IPS-15b (cell line): ENCODE results near the gene LDLRAD4.

Experiments used
- H3K27me3 ChIP-seq: one replicate; pipeline ENCODE4 v1.6.1; 2013; ENCODE audit warnings: low read length; ENCODE audit not compliant: control insufficient read depth, insufficient read depth
- H3K36me3 ChIP-seq: one replicate; pipeline ENCODE4 v1.6.1; 2013; ENCODE audit warnings: low read length; ENCODE audit not compliant: control insufficient read depth, insufficient read depth
- H3K4me1 ChIP-seq: one replicate; pipeline ENCODE4 v1.6.1; 2013; ENCODE audit warnings: mild to moderate bottlenecking, low read length; ENCODE audit not compliant: control insufficient read depth, insufficient read depth
- H3K4me3 ChIP-seq: one replicate; pipeline ENCODE4 v1.5.1; 2013; ENCODE audit warnings: low read depth, low read length
- H3K9ac ChIP-seq: one replicate; pipeline ENCODE4 v1.6.1; 2013; ENCODE audit warnings: low read depth, mild to moderate bottlenecking, low read length
- H3K9me3 ChIP-seq: one replicate; pipeline ENCODE4 v1.6.1; 2013; ENCODE audit warnings: mild to moderate bottlenecking, low read length; ENCODE audit not compliant: control insufficient read depth, insufficient read depth

Gene LDLRAD4

DNA sequence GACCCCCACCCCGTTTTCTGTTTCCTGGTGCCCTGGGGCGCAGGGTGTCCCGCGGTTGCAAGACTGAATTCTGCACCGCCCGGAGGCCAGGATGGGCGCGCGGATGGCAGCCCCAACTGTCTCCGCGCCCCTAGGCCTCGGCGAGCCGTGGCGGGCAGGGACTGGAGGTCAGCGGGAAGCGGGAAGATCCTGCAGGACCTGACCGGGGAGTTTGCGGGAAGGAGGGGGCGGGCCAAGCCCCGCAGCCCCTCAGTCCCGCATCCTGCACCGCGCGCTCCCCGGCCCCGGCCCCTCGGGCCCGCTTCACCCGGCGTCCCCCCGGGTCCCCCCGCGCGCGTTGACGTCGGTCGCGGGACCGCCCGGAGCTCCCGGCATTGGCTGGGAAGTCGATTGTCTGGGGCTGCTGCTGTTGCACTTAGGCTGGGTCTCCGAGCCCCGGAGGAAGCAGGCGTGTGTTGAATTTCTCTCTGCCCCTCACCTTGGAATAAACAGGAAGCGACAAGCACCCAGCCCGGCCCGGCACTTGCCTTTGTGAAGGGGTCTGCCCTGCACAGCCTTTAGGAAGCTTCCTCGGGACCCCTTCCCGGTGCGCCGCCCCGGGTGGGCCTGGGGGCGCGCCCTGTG is at the start of gene LDLRAD4:
Gene LDLRAD4, plus strand, starts transcription at position 393 of the 624 bp plus-strand sequence.
- H3K9ac ChIP-seq, result peak within 1 kb of the TSS; percentile 24
- no peaks in the 10 kb centered on the region for H3K36me3 ChIP-seq
- peaks cover 37% of the 10 kb centered on the region for H3K27me3 ChIP-seq
- H3K9me3 ChIP-seq, result no peaks in the 10 kb centered on the region
- peak within 1 kb of the TSS; percentile 59 for H3K4me3 ChIP-seq
- peaks cover 16% of the 10 kb centered on the region for H3K4me1 ChIP-seq

DNA sequence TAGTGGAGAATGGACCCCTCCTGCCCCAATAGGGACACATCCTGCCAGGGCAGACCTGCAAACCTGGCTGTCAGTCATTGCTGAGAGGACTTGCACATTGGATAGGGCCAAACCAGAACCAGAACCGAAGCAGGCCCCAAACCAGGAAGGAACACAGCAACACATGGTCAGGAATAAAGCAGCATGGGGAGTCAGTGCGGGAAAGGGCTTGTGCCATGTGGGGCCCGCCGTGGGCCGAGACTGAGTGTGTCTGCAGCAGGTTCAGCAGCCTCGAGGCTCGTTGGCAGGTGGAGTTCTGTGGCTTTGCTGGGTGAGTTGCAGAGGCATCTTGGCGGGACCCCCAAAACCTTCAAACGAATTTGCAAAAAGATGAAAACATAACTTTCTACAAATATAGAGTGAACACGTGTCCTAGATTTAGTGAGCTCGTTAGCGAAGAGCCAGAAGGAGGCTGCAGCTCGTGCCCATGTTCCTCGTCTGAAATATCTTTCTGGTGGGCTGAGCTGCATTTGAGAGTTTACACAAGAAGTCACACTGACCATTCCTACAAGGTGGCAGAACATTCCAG is 44.9 kb upstream of the LDLRAD4 start:
- no peaks in the 10 kb centered on the region for H3K4me1 ChIP-seq
- H3K27me3 ChIP-seq, result no peaks in the 10 kb centered on the region
- H3K9ac ChIP-seq, result no peak overlapping the region
- H3K9me3 ChIP-seq, result no peaks in the 10 kb centered on the region
- no peaks in the 10 kb centered on the region for H3K36me3 ChIP-seq
- H3K4me3 ChIP-seq, result no peak overlapping the region

GRCh38 chr18:13175266-13175665 is 43.3 kb upstream of the LDLRAD4 start:
- Histone ChIP-seq H3K9ac (no peak overlapping the region), H3K27me3 (no peaks in the 10 kb centered on the region), H3K36me3 (no peaks in the 10 kb centered on the region), H3K4me3 (no peak overlapping the region), H3K9me3 (no peaks in the 10 kb centered on the region), H3K4me1 (no peaks in the 10 kb centered on the region)

GRCh38 chr18:13175754-13176210 is 42.8 kb upstream of the LDLRAD4 start:
- H3K9me3 ChIP-seq, result no peaks in the 10 kb centered on the region
- no peaks in the 10 kb centered on the region for H3K36me3 ChIP-seq
- no peaks in the 10 kb centered on the region for H3K27me3 ChIP-seq
- H3K4me3 ChIP-seq, result no peak overlapping the region
- no peak overlapping the region for H3K9ac ChIP-seq
- no peaks in the 10 kb centered on the region for H3K4me1 ChIP-seq

- Histone ChIP-seq H3K9ac (no peak overlapping the region), H3K4me1 (no peaks in the 10 kb centered on the region), H3K9me3 (no peaks in the 10 kb centered on the region), H3K4me3 (no peak overlapping the region), H3K36me3 (no peaks in the 10 kb centered on the region), H3K27me3 (no peaks in the 10 kb centered on the region)
Measured at GRCh38 chr18:13176847-13177246, 41.7 kb upstream of the LDLRAD4 start.

- Histone ChIP-seq H3K4me1 (no peaks in the 10 kb centered on the region), H3K36me3 (no peaks in the 10 kb centered on the region), H3K4me3 (no peak overlapping the region), H3K27me3 (no peaks in the 10 kb centered on the region), H3K9ac (no peak overlapping the region), H3K9me3 (no peaks in the 10 kb centered on the region)
Measured at GRCh38 chr18:13178197-13178596, 40.4 kb upstream of the LDLRAD4 start.

DNA sequence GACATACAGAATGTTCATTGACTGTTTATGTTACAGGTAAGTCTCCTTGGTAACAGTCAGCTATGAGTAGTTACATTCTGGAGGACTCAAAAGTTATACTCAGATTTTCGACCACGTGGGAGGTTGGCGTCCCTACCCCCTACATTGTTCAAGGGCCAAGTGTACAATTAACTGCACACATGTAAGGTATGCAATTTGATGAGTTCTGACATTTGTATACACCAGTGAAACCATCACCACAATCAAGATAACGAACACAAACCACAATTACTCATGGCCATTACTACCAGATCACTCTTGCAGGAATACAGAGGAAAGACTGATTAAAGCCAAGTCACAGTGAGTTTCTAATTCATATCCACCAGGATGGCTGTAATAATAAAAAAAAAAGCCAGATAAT is 39.6 kb upstream of the LDLRAD4 start:
- Histone ChIP-seq H3K4me1 (no peaks in the 10 kb centered on the region), H3K9me3 (no peaks in the 10 kb centered on the region)

DNA sequence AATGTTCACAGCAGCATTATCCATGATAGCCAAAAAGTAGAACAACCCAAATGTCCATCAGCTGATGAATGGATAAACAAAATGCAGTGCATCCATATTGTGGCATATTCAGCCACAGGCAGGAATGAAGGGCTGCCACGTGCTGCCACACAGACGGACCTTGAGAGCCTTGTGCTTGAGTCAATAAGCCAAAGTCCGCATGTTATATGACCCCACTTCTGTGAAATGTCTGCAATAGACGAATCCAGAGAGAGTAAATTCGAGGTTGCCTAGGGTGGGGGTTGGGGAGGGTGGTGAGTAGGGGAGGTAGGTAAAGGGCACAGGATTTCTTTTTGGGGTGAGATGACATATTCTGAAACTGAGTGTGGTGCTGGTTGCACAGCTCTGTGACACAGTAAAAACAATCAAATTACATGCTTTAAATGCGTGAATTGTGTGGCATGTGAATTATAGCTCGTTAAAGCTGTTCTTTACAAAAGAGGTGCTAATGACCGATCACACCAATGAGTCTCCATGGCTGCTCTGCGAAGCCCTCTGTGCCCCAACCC is 38.9 kb upstream of the LDLRAD4 start:
- no peaks in the 10 kb centered on the region for H3K4me1 ChIP-seq
- no peaks in the 10 kb centered on the region for H3K36me3 ChIP-seq
- H3K4me3 ChIP-seq, result no peak overlapping the region
- H3K9me3 ChIP-seq, result no peaks in the 10 kb centered on the region
- H3K9ac ChIP-seq, result no peak overlapping the region
- H3K27me3 ChIP-seq, result no peaks in the 10 kb centered on the region

More for the DNA sequence above, 39.6 kb upstream of the LDLRAD4 start:
- H3K36me3 ChIP-seq, result no peaks in the 10 kb centered on the region
- no peak overlapping the region for H3K9ac ChIP-seq
- no peaks in the 10 kb centered on the region for H3K27me3 ChIP-seq
- no peak overlapping the region for H3K4me3 ChIP-seq

DNA sequence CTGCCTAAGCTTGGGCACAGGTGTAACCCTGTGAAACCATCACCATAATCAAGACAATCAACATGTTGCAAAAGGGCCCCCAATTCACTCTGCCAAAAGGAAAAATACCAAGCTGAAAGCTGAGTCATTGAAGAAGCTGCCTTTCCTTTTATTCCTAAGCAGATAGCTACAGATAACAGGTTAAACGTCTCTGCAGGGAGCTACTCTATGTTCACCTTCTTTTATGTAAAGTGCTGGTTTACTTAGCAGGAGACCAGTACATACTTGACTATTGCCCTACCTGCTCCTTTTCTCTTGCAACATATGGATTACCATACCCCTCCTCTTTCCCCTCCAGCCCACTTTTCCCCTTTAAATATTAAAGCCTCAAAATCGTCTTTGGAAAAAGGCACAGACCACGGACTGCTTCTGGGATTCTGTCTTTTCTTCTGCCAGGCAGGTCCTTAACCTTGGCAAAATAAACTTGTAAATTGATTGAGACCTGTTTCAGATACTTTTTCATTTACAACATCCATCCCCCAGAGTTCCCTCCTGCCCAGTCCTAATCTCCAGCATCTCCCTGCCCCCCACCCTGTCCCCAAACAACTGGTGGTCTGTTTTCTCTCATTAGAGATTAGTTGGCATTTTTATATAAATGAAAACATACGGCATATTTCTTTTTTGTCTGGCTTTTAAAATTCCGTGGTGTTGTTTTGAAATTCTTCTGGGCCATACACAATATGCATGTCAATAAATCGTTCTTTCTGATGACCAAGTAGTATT is 37.8 kb upstream of the LDLRAD4 start:
- no peaks in the 10 kb centered on the region for H3K9me3 ChIP-seq
- H3K36me3 ChIP-seq, result no peaks in the 10 kb centered on the region
- H3K4me1 ChIP-seq, result no peaks in the 10 kb centered on the region
- H3K27me3 ChIP-seq, result no peaks in the 10 kb centered on the region
- no peak overlapping the region for H3K4me3 ChIP-seq
- no peak overlapping the region for H3K9ac ChIP-seq

- no peak overlapping the region for H3K4me3 ChIP-seq
- no peaks in the 10 kb centered on the region for H3K9me3 ChIP-seq
- H3K27me3 ChIP-seq, result no peaks in the 10 kb centered on the region
- H3K9ac ChIP-seq, result no peak overlapping the region
- H3K4me1 ChIP-seq, result no peaks in the 10 kb centered on the region
- H3K36me3 ChIP-seq, result no peaks in the 10 kb centered on the region
Measured at GRCh38 chr18:13181765-13182164, 36.8 kb upstream of the LDLRAD4 start.

- Histone ChIP-seq H3K4me1 (no peaks in the 10 kb centered on the region), H3K9ac (no peak overlapping the region), H3K36me3 (no peaks in the 10 kb centered on the region), H3K9me3 (no peaks in the 10 kb centered on the region), H3K4me3 (no peak overlapping the region), H3K27me3 (no peaks in the 10 kb centered on the region)
Measured at GRCh38 chr18:13183359-13183758, 35.2 kb upstream of the LDLRAD4 start.
